A549 (cell line): ENCODE data around the gene INVS. TPM values are rescaled to one million over a fixed set of nuclear protein-coding genes. Genes with fewer than 3 reads are reported as not detected.

Experiments
- ATAC-seq, 2 experiments: fragments of 200-7000 bp in 1 of 2; fragments of >200 bp in 1 of 2; cut with Nextera tagmentation in 1 of 2; cut with Tn5 transposase in 1 of 2; 3 replicates each; pipeline versions ENCODE4 v1.8.0 to v1.9.1; 2018 to 2020; ENCODE audit warnings: mild to moderate bottlenecking in 1 of 2, moderate library complexity in 1 of 2
- CTCF ChIA-PET: fragments of 300-600 bp; sonication (Branson Sonifier 250); formaldehyde crosslinking; extraction: SDS; loops from one replicate; lab custom pipeline; 2021; ENCODE audit warnings: antibody characterized with exemption, inconsistent platforms; lab: Yijun Ruan, JAX
- POLR2A ChIA-PET: fragments of 350-600 bp; formaldehyde crosslinking; extraction: SDS; loops from one replicate; lab custom pipeline; 2021; ENCODE audit warnings: antibody characterized with exemption, inconsistent platforms; lab: Yijun Ruan, JAX
- DNase-seq, 2 experiments: peaks; one replicate each; pipeline versions ENCODE4 v3.0.0 to v3.0.0-alpha.2; 2011 to 2016; ENCODE audit warnings: low read depth in 1 of 2, low spot score in 1 of 2
- FAIRE-seq: peaks from 2 replicates; lab custom pipeline; 2011; peaks lifted over from hg19 to GRCh38; lab: Jason Lieb, UNC
- H3K27ac ChIP-seq, 2 experiments: fragments of >200 bp; sonication (Bioruptor Twin); formaldehyde crosslinking; 3 replicates each; pipeline ENCODE4 v1.5.1; 2016 to 2017
- H3K4me1 ChIP-seq: fragments of >200 bp; sonication (Bioruptor Twin); formaldehyde crosslinking; 3 replicates; pipeline ENCODE4 v1.6.1; 2016
- H3K4me2 ChIP-seq: fragments of >200 bp; sonication (Bioruptor Twin); formaldehyde crosslinking; 3 replicates; pipeline ENCODE4 v1.6.1; 2016
- H3K4me3 ChIP-seq: fragments of >200 bp; sonication (Bioruptor Twin); formaldehyde crosslinking; 3 replicates; pipeline ENCODE4 v1.5.1; 2016
- H3K9me3 ChIP-seq: fragments of >200 bp; sonication (Bioruptor Twin); formaldehyde crosslinking; 3 replicates; pipeline ENCODE4 v1.6.1; 2016
- CBX2 ChIP-seq: fragments of 200-600 bp; sonication (generic); IDR thresholded peaks from 2 replicates; pipeline ENCODE4 v1.6.1; 2016; ENCODE audit warnings: low read depth, mild to moderate bottlenecking, borderline replicate concordance
- CHD4 ChIP-seq: fragments of 200-600 bp; sonication (generic); IDR thresholded peaks from 2 replicates; pipeline ENCODE4 v1.6.1; 2016; ENCODE audit warnings: antibody characterized with exemption, mild to moderate bottlenecking, borderline replicate concordance
- EHF ChIP-seq: fragments of 250-450 bp; sonication (Bioruptor Pico); IDR thresholded peaks from 2 replicates; pipeline ENCODE4 v1.5.0; 2020; ENCODE audit warnings: mild to moderate bottlenecking
- ESRRA ChIP-seq: fragments of 150-350 bp; IDR thresholded peaks from 2 replicates; pipeline ENCODE4 v1.6.1; 2014; ENCODE audit warnings: mild to moderate bottlenecking, low read length, borderline replicate concordance
- FOSL2 ChIP-seq, 2 experiments: fragments of 450-650 bp in 1 of 2; fragments of >200 bp in 1 of 2; sonication (Bioruptor Twin) in 1 of 2; formaldehyde crosslinking; IDR thresholded peaks; 2 replicates each; pipeline versions ENCODE4 v1.5.0 to v1.6.1; 2016 to 2020; ENCODE audit warnings: mild to moderate bottlenecking in 1 of 2, moderate library complexity in 1 of 2
- FOXS1 ChIP-seq: fragments of 250-450 bp; sonication (Bioruptor Pico); IDR thresholded peaks from 2 replicates; pipeline ENCODE4 v1.5.0; 2020; ENCODE audit warnings: mild to moderate bottlenecking, moderate library complexity
- HDAC2 ChIP-seq: fragments of 200-600 bp; sonication (generic); IDR thresholded peaks from 2 replicates; pipeline ENCODE4 v1.6.1; 2016
- KDM5A ChIP-seq: fragments of 200-600 bp; sonication (generic); IDR thresholded peaks from 2 replicates; pipeline ENCODE4 v1.6.1; 2016; ENCODE audit warnings: antibody characterized with exemption, mild to moderate bottlenecking
- MAFK ChIP-seq: fragments of 450-650 bp; IDR thresholded peaks from 2 replicates; pipeline ENCODE4 v1.6.1; 2014; ENCODE audit not compliant: partially characterized antibody
- MAZ ChIP-seq: fragments of 150-350 bp; IDR thresholded peaks from 2 replicates; pipeline ENCODE4 v1.6.1; 2014; ENCODE audit warnings: antibody characterized with exemption, low read depth, low read length, borderline replicate concordance
- PHF8 ChIP-seq: fragments of 200-600 bp; sonication (generic); IDR thresholded peaks from 2 replicates; pipeline ENCODE4 v1.6.1; 2016; ENCODE audit warnings: low read depth, mild to moderate bottlenecking, antibody characterized with exemption, moderate library complexity, borderline replicate concordance
- RARB ChIP-seq: fragments of 250-450 bp; sonication (Bioruptor Pico); IDR thresholded peaks from 2 replicates; pipeline ENCODE4 v1.8.0; 2021; ENCODE audit warnings: mild to moderate bottlenecking, moderate library complexity
- TP53 ChIP-seq: fragments of 250-450 bp; sonication (Bioruptor Pico); IDR thresholded peaks from 2 replicates; pipeline ENCODE4 v1.5.0; 2021; ENCODE audit warnings: mild to moderate bottlenecking, moderate library complexity
- ZNF302 ChIP-seq: fragments of 250-450 bp; sonication (Bioruptor Pico); IDR thresholded peaks from 2 replicates; pipeline ENCODE4 v1.9.0; 2021; ENCODE audit warnings: inconsistent platforms, mild to moderate bottlenecking, moderate library complexity
- ZSCAN20 ChIP-seq: fragments of 250-450 bp; sonication (Bioruptor Pico); IDR thresholded peaks from 2 replicates; pipeline ENCODE4 v1.8.0; 2022; ENCODE audit warnings: mild to moderate bottlenecking, moderate library complexity
- WGBS: methylation state at CpG from one replicate; pipeline ENCODE4 v1.1.6; 2017; ENCODE audit errors: missing lambda C conversion rate; 5-methylcytosine and 5-hydroxymethylcytosine counted together
- polyA plus RNA-seq, 4 experiments: library from polyadenylated mRNA; depleted of rRNA in 3 of 4; stranded (reverse); fragments of >200 nt; fragmentation: RNase III in 1 of 4; extraction: RNeasy Plus Mini Kit Qiagen cat#74134 plus additional on column Dnase treatment in 1 of 4; gene quantifications; 2 replicates in 3 of 4; 3 replicates in 1 of 4; pipeline ENCODE4 v1.2.3, GENCODE V29; 2011 to 2017
- TF ChIP-seq, protein P1 (sequence below): fragments of 450-650 bp; IDR thresholded peaks from 2 replicates; pipeline ENCODE4 v1.6.1; 2014; ENCODE audit warnings: antibody characterized with exemption
- TF ChIP-seq, protein P2 (sequence below): fragments of >200 bp; sonication (Bioruptor Twin); formaldehyde crosslinking; IDR thresholded peaks from 2 replicates; pipeline ENCODE4 v1.6.1; 2016
- TF ChIP-seq, protein P3 (sequence below): fragments of >200 bp; sonication (Bioruptor Twin); formaldehyde crosslinking; IDR thresholded peaks from 3 replicates; pipeline ENCODE4 v1.6.1; 2016

Gene INVS
- polyA plus RNA-seq, 2 of the 4 experiments (the other 2 are of a cell fraction) = 11.9 to 30.6 TPM

DNA sequence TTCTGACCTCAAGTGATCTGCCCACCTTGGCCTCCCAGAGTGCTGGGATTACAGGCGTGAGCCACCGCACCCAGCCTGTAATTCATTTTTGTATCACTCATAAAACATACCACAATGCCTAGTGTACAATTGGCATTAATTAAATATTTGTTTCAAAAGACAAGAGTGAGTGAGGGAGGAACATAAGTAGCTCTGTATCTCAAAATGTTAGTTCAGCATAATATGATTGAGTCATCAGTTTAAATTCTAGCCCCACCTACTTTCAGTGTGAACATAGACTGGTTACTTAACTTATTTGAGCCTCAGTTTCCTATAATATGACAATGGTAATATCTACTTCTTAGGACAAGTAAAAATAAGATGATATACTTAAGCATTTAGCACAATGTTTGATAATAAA, 26.9 kb downstream of the INVS start:
- POLR2A ChIA-PET = no interaction called here
- no peak for FAIRE-seq
- H3K4me2 ChIP-seq = no peak overlapping the region
- 0 out of 3 replicates have a peak, but pooled peaks cover 4% of the 10 kb centered on the region for H3K9me3 ChIP-seq
- no peak overlapping the region for H3K27ac ChIP-seq
- peak; percentile 53 for TF ChIP-seq MAFK
- no peak for TF ChIP-seq CHD4
- TF ChIP-seq, all 56 proteins: peak for 1
- H3K4me1 ChIP-seq = no peaks in the 10 kb centered on the region
- 100% methylated on average over 2 of the region's 2 CpGs for WGBS
- CTCF ChIA-PET = no interaction called here
- no peak overlapping the region for H3K4me3 ChIP-seq
- no peak for ATAC-seq
- no peak for DNase-seq

DNA sequence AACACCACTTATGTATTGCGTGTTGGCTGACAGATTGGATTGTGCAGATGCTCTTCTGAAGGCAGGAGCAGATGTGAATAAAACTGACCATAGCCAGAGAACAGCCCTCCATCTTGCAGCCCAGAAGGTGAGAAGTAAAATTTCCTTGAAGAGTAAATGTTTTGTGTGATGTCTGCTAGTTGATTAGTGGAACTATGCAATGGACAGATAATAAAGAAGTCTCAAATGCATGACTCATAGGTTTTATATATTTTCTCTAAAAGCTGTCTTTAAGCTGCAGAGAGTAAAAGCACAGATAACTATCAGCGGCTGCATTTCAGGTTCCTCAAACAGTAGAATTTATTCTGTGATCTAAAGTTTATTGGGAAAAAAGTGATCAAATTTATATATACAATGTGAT, 27.4 kb downstream of the INVS start:
- DNase-seq (no peak), ATAC-seq (no peak), FAIRE-seq (no peak)
- H3K4me3 ChIP-seq = no peak overlapping the region
- 0 out of 3 replicates have a peak, but pooled peaks cover 4% of the 10 kb centered on the region for H3K9me3 ChIP-seq
- ChIA-PET CTCF (no interaction called here), POLR2A (no interaction called here)
- no peaks in the 10 kb centered on the region for H3K4me1 ChIP-seq
- no peak overlapping the region for H3K4me2 ChIP-seq
- whole genome bisulfite sequencing = 93% methylated on average over 2 of the region's 2 CpGs
- no peak overlapping the region for H3K27ac ChIP-seq
- TF ChIP-seq FOSL2 (IDR thresholded peaks at IDR 0.05) (no peak), FOSL2 (CRISPR knock-in tag; IDR thresholded peaks at IDR 0.05) (peak; percentile 48; the same call in 1 of the 2 replicates)
- TF ChIP-seq, protein P1, sequence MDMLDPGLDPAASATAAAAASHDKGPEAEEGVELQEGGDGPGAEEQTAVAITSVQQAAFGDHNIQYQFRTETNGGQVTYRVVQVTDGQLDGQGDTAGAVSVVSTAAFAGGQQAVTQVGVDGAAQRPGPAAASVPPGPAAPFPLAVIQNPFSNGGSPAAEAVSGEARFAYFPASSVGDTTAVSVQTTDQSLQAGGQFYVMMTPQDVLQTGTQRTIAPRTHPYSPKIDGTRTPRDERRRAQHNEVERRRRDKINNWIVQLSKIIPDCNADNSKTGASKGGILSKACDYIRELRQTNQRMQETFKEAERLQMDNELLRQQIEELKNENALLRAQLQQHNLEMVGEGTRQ = no peak
- TF ChIP-seq, all 56 proteins: peak for 1

DNA sequence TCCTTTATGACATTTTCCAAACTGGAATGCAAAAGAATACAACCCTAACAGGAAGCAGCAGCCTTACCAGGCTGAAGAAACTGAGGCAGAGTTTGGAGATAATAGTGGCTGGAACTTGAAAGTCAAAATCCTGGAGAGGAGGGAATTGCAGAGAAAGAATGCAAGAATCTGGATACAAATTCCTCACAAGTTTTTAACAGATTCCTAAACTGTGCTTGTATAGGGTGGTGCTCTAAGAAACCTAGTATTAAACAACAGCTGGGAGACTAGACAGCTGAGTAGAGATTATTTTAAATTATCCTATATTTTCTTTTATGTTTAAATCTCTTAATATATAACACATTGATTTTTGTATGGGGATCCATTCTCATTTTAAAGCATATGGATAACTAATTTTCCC, 30.7 kb downstream of the INVS start:
- POLR2A ChIA-PET = no interaction called here
- TF ChIP-seq RARB (CRISPR knock-in tag) = no peak
- TF ChIP-seq FOXS1 (CRISPR knock-in tag) = no peak
- no peak for TF ChIP-seq ZSCAN20 (CRISPR knock-in tag)
- TF ChIP-seq ZNF302 = no peak
- TF ChIP-seq CHD4 = no peak
- no peak for TF ChIP-seq HDAC2
- TF ChIP-seq ESRRA = no peak
- no peak for TF ChIP-seq PHF8
- TF ChIP-seq EHF (CRISPR knock-in tag) = no peak
- no peak for TF ChIP-seq CBX2
- FAIRE-seq = no peak

DNA sequence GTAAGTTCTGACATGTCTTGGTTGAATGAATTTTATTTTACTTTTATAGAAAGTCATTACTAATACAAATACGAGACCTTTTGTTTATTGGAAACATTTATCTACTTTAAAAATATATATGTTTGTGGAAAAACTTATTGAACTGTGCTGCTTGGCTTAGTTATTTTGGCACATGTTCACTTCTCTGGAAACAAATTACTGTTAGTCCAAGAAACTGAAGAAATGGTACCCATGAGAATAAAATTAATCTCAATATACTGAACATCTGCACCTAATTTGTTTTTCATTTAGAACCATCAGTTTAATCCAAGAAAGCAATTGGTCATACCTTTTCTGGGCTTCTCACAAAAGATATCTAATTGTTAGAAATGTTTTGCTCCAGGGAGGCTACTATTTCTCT, 32.2 kb downstream of the INVS start:
- H3K4me2 ChIP-seq = no peak overlapping the region
- 85% methylated on average over 1 of the region's 1 CpG for WGBS
- no peak for ATAC-seq
- no peak for FAIRE-seq
- no peak for DNase-seq
- no peak for TF ChIP-seq TP53 (CRISPR knock-in tag)
- TF ChIP-seq, protein P2, sequence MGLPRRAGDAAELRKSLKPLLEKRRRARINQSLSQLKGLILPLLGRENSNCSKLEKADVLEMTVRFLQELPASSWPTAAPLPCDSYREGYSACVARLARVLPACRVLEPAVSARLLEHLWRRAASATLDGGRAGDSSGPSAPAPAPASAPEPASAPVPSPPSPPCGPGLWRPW = no peak
- no peak for TF ChIP-seq MAZ
- TF ChIP-seq, protein P3, sequence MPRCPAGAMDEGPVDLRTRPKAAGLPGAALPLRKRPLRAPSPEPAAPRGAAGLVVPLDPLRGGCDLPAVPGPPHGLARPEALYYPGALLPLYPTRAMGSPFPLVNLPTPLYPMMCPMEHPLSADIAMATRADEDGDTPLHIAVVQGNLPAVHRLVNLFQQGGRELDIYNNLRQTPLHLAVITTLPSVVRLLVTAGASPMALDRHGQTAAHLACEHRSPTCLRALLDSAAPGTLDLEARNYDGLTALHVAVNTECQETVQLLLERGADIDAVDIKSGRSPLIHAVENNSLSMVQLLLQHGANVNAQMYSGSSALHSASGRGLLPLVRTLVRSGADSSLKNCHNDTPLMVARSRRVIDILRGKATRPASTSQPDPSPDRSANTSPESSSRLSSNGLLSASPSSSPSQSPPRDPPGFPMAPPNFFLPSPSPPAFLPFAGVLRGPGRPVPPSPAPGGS = no peak
- no peak for TF ChIP-seq ZSCAN20 (CRISPR knock-in tag)
- no peak for TF ChIP-seq KDM5A
- no peak overlapping the region for H3K27ac ChIP-seq
- ChIA-PET POLR2A (no interaction called here), CTCF (interaction anchor here (0.9 to 1.3 kb wide), 3 partner anchors 46 to 465 kb away, joined by 3 to 4 read pairs (median 3); no protein-coding TSS in a partner anchor)
- no peak overlapping the region for H3K4me3 ChIP-seq
- no peaks in the 10 kb centered on the region for H3K9me3 ChIP-seq
- no peaks in the 10 kb centered on the region for H3K4me1 ChIP-seq

More for the DNA sequence above, 30.7 kb downstream of the INVS start:
- H3K9me3 ChIP-seq = no peaks in the 10 kb centered on the region
- H3K4me3 ChIP-seq = no peak overlapping the region
- CTCF ChIA-PET = interaction anchor here (1.3 kb wide), 1 partner anchor 298 kb away, joined by 3 read pairs; no protein-coding TSS in a partner anchor
- no peak overlapping the region for H3K27ac ChIP-seq
- ATAC-seq = no peak
- DNase-seq = no peak
- no peak overlapping the region for H3K4me2 ChIP-seq
- H3K4me1 ChIP-seq = no peaks in the 10 kb centered on the region
